GM23338 (cell line): ENCODE measurements around the gene RGS6. TPM values are rescaled to one million over a fixed set of nuclear protein-coding genes. Genes with fewer than 3 reads are reported as not detected.

Experiments used
- ATAC-seq: fragments of 200-7000 bp; cut with Tn5 transposase; 3 replicates; pipeline ENCODE4 v1.9.1; 2020
- DNase-seq: peaks from one replicate; pipeline ENCODE4 v3.0.0-alpha.2; 2015; ENCODE audit warnings: low spot score
- H2AFZ ChIP-seq: fragments of 200-600 bp; sonication (generic); 2 replicates; pipeline ENCODE4 v1.8.0; 2016; ENCODE audit warnings: antibody characterized with exemption, mild to moderate bottlenecking, moderate library complexity
- H3F3A ChIP-seq: fragments of 200-600 bp; sonication (generic); replicated peaks from 2 replicates; pipeline ENCODE4 v1.8.0; 2017; ENCODE audit warnings: antibody characterized with exemption, mixed run types, low read depth
- H3K27ac ChIP-seq: fragments of 200-600 bp; sonication (generic); 2 replicates; pipeline ENCODE4 v1.6.1; 2016; ENCODE audit warnings: low read depth
- H3K27me3 ChIP-seq: fragments of 200-600 bp; sonication (generic); 2 replicates; pipeline ENCODE4 v1.8.0; 2016; ENCODE audit warnings: mild to moderate bottlenecking, mixed run types, moderate library complexity; ENCODE audit not compliant: insufficient read depth
- H3K36me3 ChIP-seq: fragments of 200-600 bp; sonication (generic); 2 replicates; pipeline ENCODE4 v1.8.0; 2016; ENCODE audit warnings: mild to moderate bottlenecking; ENCODE audit not compliant: insufficient read depth
- H3K4me1 ChIP-seq: fragments of 200-600 bp; sonication (generic); 2 replicates; pipeline ENCODE4 v1.8.0; 2016; ENCODE audit warnings: mild to moderate bottlenecking, moderate library complexity; ENCODE audit not compliant: insufficient read depth
- H3K4me2 ChIP-seq: fragments of 200-600 bp; sonication (generic); 2 replicates; pipeline ENCODE4 v1.7.1; 2017; ENCODE audit warnings: mixed run types
- H3K4me3 ChIP-seq: fragments of 200-600 bp; sonication (generic); 2 replicates; pipeline ENCODE4 v1.6.1; 2016; ENCODE audit warnings: mixed run types
- H3K79me2 ChIP-seq: fragments of 200-600 bp; sonication (generic); replicated peaks from 2 replicates; pipeline ENCODE4 v1.8.0; 2017; ENCODE audit warnings: mild to moderate bottlenecking; ENCODE audit not compliant: insufficient read depth
- H3K9me2 ChIP-seq: fragments of 200-600 bp; sonication (generic); 2 replicates; pipeline ENCODE4 v1.8.0; 2017; ENCODE audit not compliant: insufficient read depth
- H4K20me1 ChIP-seq: fragments of 200-600 bp; sonication (generic); replicated peaks from 2 replicates; pipeline ENCODE4 v1.8.0; 2017; ENCODE audit warnings: mild to moderate bottlenecking; ENCODE audit not compliant: insufficient read depth
- H3K27ac Mint-ChIP-seq: 2 replicates; pipeline ENCODE4 v1.8.0; 2020; ENCODE audit warnings: inconsistent platforms, mild to moderate bottlenecking, moderate library complexity, mixed read lengths
- H3K27me3 Mint-ChIP-seq: 3 replicates; pipeline ENCODE4 v1.8.0; 2022; ENCODE audit warnings: low read depth, mild to moderate bottlenecking, moderate library complexity, mixed read lengths, inconsistent platforms; ENCODE audit not compliant: insufficient read depth, poor library complexity
- H3K36me3 Mint-ChIP-seq: 3 replicates; pipeline ENCODE4 v1.8.0; 2021; ENCODE audit warnings: low read depth, mild to moderate bottlenecking, inconsistent platforms, moderate library complexity, mixed read lengths
- H3K4me1 Mint-ChIP-seq: 3 replicates; pipeline ENCODE4 v1.8.0; 2020; ENCODE audit warnings: mild to moderate bottlenecking, inconsistent platforms, mixed read lengths
- H3K4me3 Mint-ChIP-seq: 3 replicates; pipeline ENCODE4 v1.8.0; 2021; ENCODE audit warnings: moderate library complexity, mild to moderate bottlenecking, inconsistent platforms, mixed read lengths
- H3K9me3 Mint-ChIP-seq: 3 replicates; pipeline ENCODE4 v1.8.0; 2020; ENCODE audit warnings: moderate library complexity, mild to moderate bottlenecking, inconsistent platforms, mixed read lengths
- CREB1 ChIP-seq: fragments of 250-450 bp; sonication (Bioruptor Pico); IDR thresholded peaks from 2 replicates; pipeline ENCODE4 v1.5.0; 2020; ENCODE audit warnings: low read depth, mild to moderate bottlenecking, moderate library complexity
- CTCF ChIP-seq, 2 experiments: fragments of 200-600 bp in 1 of 2; sonication (generic) in 1 of 2; conservative IDR thresholded peaks; 2 replicates each; pipeline versions ENCODE4 v1.5.1 to v1.6.1; 2016 to 2017; ENCODE audit warnings: antibody characterized with exemption in 2 of 2, low read depth in 2 of 2, mild to moderate bottlenecking in 2 of 2, moderate library complexity in 1 of 2
- EZH2 ChIP-seq: fragments of 200-600 bp; sonication (generic); IDR thresholded peaks from one replicate; pipeline ENCODE4 v1.8.0; 2017; ENCODE audit warnings: antibody characterized with exemption, mild to moderate bottlenecking, low read depth; ENCODE audit not compliant: unreplicated experiment
- EZH2phosphoT487 ChIP-seq: fragments of 200-600 bp; sonication (generic); IDR thresholded peaks from one replicate; pipeline ENCODE4 v1.8.1; 2018; ENCODE audit warnings: antibody characterized with exemption; ENCODE audit not compliant: unreplicated experiment
- JUNB ChIP-seq: IDR thresholded peaks from one replicate; pipeline ENCODE4 v1.6.1; 2016; ENCODE audit warnings: antibody characterized with exemption; ENCODE audit not compliant: unreplicated experiment
- NANOG ChIP-seq: IDR thresholded peaks from 2 replicates; pipeline ENCODE4 v1.6.1; 2016; ENCODE audit warnings: antibody characterized with exemption, borderline replicate concordance
- POLR2AphosphoS5 ChIP-seq: IDR thresholded peaks from 2 replicates; pipeline ENCODE4 v1.6.1; 2016; ENCODE audit warnings: antibody characterized with exemption, low read depth
- REST ChIP-seq: IDR thresholded peaks from one replicate; pipeline ENCODE4 v1.6.1; 2018; ENCODE audit warnings: antibody characterized with exemption; ENCODE audit not compliant: unreplicated experiment
- STAT1 ChIP-seq: IDR thresholded peaks from one replicate; pipeline ENCODE4 v1.6.1; 2016; ENCODE audit warnings: antibody characterized with exemption; ENCODE audit not compliant: unreplicated experiment
- ZNF114 ChIP-seq: fragments of 250-450 bp; sonication (Bioruptor Pico); IDR thresholded peaks from 2 replicates; pipeline ENCODE4 v1.5.0; 2020; ENCODE audit warnings: mild to moderate bottlenecking, moderate library complexity
- ZNF331 ChIP-seq: fragments of 250-450 bp; sonication (Bioruptor Pico); IDR thresholded peaks from 2 replicates; pipeline ENCODE4 v1.5.0; 2020; ENCODE audit warnings: low read depth, mild to moderate bottlenecking, moderate library complexity
- ZNF462 ChIP-seq: fragments of 250-450 bp; sonication (Bioruptor Pico); IDR thresholded peaks from 2 replicates; pipeline ENCODE4 v1.5.0; 2020; ENCODE audit warnings: mild to moderate bottlenecking, moderate library complexity
- polyA plus RNA-seq: library from polyadenylated mRNA; unstranded; fragments of >200 nt; fragmentation: Nextera tagmentation; extraction: Ambion mirVana; gene quantifications from 2 replicates; pipeline ENCODE4 v1.2.1, GENCODE V29; 2016
- total RNA-seq: library from RNA; depleted of rRNA; stranded (reverse); fragments of >200 nt; shearing (Covaris generic); gene quantifications from 2 replicates; pipeline ENCODE4 v1.2.3, GENCODE V29; 2014
- TF ChIP-seq, protein P1 (sequence below): IDR thresholded peaks from 2 replicates; pipeline ENCODE4 v1.6.1; 2016; ENCODE audit warnings: antibody characterized with exemption

Gene RGS6
- total and polyA plus RNA-seq, 2 experiments from 2014 or later, result 0.66 to 0.83 TPM

DNA sequence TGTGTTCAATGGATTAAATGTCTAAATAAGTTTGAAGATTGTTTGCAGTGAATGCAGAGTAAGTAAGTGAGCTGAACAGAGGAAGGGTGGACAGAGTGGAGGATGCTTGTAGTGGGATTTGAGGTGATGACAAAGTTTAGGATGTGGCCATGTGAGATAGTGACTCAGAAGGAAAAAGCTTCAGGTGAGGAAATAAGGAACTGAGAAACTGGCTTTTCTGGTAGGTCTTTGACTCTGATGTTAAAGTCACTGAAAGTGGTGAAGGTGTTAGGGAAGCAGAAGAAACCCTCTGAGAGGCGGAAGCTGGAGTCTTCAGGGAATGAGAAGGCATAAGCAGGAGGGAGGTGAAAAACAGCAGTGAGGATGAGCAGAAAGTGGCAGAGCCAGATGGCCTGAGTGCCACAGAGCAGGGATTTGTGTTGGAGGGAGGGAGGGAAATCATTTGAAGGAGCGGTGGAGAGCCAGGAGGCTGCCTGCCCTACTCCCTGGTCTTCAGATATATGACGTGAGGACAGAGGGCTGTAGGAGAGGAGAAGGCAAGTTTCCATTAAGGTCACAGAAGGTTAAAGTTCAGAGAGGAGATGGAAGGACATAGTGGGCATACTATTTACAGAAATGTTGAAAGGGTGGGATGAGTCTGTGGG, 24.8 kb downstream of the RGS6 start:
- ATAC-seq (no peak), DNase-seq (no peak)
- H3K4me2 ChIP-seq, result no peak overlapping the region
- no peaks in the 10 kb centered on the region for H3K79me2 ChIP-seq
- no peak overlapping the region for H3K4me3 ChIP-seq
- no peaks in the 10 kb centered on the region for H3K27me3 Mint-ChIP-seq
- no peaks in the 10 kb centered on the region for H3K36me3 ChIP-seq
- H3K36me3 Mint-ChIP-seq, result no peaks in the 10 kb centered on the region
- peaks cover 4% of the 10 kb centered on the region; the same call in 1 of the 3 replicates for H3K4me1 Mint-ChIP-seq
- no peak overlapping the region for H3K27ac Mint-ChIP-seq
- TF ChIP-seq, protein P1, sequence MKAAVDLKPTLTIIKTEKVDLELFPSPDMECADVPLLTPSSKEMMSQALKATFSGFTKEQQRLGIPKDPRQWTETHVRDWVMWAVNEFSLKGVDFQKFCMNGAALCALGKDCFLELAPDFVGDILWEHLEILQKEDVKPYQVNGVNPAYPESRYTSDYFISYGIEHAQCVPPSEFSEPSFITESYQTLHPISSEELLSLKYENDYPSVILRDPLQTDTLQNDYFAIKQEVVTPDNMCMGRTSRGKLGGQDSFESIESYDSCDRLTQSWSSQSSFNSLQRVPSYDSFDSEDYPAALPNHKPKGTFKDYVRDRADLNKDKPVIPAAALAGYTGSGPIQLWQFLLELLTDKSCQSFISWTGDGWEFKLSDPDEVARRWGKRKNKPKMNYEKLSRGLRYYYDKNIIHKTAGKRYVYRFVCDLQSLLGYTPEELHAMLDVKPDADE, result no peak
- TF ChIP-seq ZNF331 (CRISPR knock-in tag) (no peak), REST (no peak), ZNF114 (CRISPR knock-in tag) (no peak), EZH2 (no peak), CREB1 (CRISPR knock-in tag) (no peak), POLR2AphosphoS5 (no peak), JUNB (no peak), CTCF (conservative IDR thresholded peaks at IDR 0.05; ENCODE audit: low read depth in 2 of 2) (no peak), STAT1 (no peak), NANOG (no peak), ZNF462 (CRISPR knock-in tag) (no peak), EZH2phosphoT487 (no peak)
- H2AFZ ChIP-seq, result no peak overlapping the region
- H3F3A ChIP-seq, result no peaks in the 10 kb centered on the region
- H3K9me3 Mint-ChIP-seq, result no peaks in the 10 kb centered on the region
- H3K9me2 ChIP-seq, result no peaks in the 10 kb centered on the region; the same call in 1 of the 2 replicates
- no peak overlapping the region for H3K4me3 Mint-ChIP-seq
- no peaks in the 10 kb centered on the region for H4K20me1 ChIP-seq
- peaks cover 6% of the 10 kb centered on the region; the same call in 1 of the 2 replicates for H3K4me1 ChIP-seq
- H3K27ac ChIP-seq, result no peak overlapping the region
- no peaks in the 10 kb centered on the region for H3K27me3 ChIP-seq
